ENCODE data around the gene IFNGR1.

The IFNGR1 gene

GRCh38 chr6:137175157-137175867 lies 43.9 kb downstream of the IFNGR1 start:
- Histone ChIP-seq H4K20me1 (ENCODE audit: insufficient read depth) (no peaks in the 10 kb centered on the region), H3K4me2 (no peak overlapping the region), H3K9ac (no peak overlapping the region), H3K27me3 (ENCODE audit: insufficient read depth, low read depth) (no peaks in the 10 kb centered on the region), H3K27ac (no peak overlapping the region), H3K79me2 (ENCODE audit: insufficient read depth, low read depth) (no peaks in the 10 kb centered on the region), H2AFZ (ENCODE audit: low read depth) (no peak overlapping the region), H3K4me1 (ENCODE audit: low read depth, poor library complexity, severe bottlenecking) (no peaks in the 10 kb centered on the region), H3K4me3 (IDR thresholded peaks at IDR 0.05; ENCODE audit: insufficient read depth, low read depth, low read length) (no peak overlapping the region), H3K36me3 (ENCODE audit: insufficient read depth) (no peaks in the 10 kb centered on the region)
- TF ChIP-seq, protein P1, sequence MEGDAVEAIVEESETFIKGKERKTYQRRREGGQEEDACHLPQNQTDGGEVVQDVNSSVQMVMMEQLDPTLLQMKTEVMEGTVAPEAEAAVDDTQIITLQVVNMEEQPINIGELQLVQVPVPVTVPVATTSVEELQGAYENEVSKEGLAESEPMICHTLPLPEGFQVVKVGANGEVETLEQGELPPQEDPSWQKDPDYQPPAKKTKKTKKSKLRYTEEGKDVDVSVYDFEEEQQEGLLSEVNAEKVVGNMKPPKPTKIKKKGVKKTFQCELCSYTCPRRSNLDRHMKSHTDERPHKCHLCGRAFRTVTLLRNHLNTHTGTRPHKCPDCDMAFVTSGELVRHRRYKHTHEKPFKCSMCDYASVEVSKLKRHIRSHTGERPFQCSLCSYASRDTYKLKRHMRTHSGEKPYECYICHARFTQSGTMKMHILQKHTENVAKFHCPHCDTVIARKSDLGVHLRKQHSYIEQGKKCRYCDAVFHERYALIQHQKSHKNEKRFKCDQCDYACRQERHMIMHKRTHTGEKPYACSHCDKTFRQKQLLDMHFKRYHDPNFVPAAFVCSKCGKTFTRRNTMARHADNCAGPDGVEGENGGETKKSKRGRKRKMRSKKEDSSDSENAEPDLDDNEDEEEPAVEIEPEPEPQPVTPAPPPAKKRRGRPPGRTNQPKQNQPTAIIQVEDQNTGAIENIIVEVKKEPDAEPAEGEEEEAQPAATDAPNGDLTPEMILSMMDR (conservative IDR thresholded peaks at IDR 0.05; ENCODE audit: low read depth, low read length): no peak

GRCh38 chr6:137173501-137173900 lies 45.7 kb downstream of the IFNGR1 start, which contains the start of gene IL22RA2:
Gene IL22RA2 (minus strand): TSS chr6:137173644. CDS start chr6:137161749, 11,895 bp downstream.
- TF ChIP-seq, protein P1 (conservative IDR thresholded peaks at IDR 0.05; ENCODE audit: low read depth, low read length): no peak
- no peaks in the 10 kb centered on the region for H3K27me3 ChIP-seq (ENCODE audit: insufficient read depth, low read depth)
- no peak within 1 kb of the TSS for H2AFZ ChIP-seq (ENCODE audit: low read depth)
- no peaks in the 10 kb centered on the region for H3K36me3 ChIP-seq (ENCODE audit: insufficient read depth)
- H3K9ac ChIP-seq: no peak within 1 kb of the TSS
- no peak within 1 kb of the TSS for H3K27ac ChIP-seq
- H3K4me3 ChIP-seq (IDR thresholded peaks at IDR 0.05; ENCODE audit: insufficient read depth, low read depth, low read length): no peak within 1 kb of the TSS
- H3K4me2 ChIP-seq: no peak within 1 kb of the TSS
- no peaks in the 10 kb centered on the region for H4K20me1 ChIP-seq (ENCODE audit: insufficient read depth)
- H3K79me2 ChIP-seq (ENCODE audit: insufficient read depth, low read depth): no peaks in the 10 kb centered on the region
- H3K4me1 ChIP-seq (ENCODE audit: low read depth, poor library complexity, severe bottlenecking): no peaks in the 10 kb centered on the region

DNA sequence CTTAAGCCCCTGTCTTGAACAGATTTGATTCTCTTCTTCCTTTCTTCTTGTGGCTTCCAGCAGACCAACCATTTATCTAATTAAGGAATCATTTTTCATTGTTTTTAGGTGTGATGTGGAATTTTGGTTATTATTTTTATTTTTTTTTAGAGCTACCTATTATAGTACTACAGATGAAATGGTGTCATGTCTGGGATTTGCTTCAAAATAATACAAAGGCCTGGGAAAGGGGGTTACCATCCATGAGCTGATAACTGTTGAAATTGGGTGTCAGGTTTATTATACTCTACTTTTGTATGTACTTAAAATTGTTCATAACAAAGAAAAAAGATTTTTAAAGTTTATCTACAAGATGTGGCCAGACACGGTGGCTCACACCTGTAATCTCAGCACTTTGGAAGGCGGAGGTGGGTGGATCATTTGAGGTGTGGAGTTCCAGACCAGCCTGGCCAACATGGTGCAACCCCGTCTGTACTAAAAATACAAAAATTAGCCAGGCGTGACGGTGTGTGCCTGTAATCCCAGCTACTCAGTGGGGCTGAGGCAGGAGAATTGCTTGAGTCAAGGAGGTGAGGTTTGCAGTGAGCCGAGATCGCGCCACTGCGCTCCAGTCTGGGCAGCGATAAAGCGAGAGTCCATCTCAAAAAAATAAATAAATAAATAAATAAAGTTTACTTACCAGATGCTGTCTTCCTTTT lies 46.3 kb downstream of the IFNGR1 start:
- Histone ChIP-seq H3K27ac (no peak overlapping the region), H4K20me1 (ENCODE audit: insufficient read depth) (no peaks in the 10 kb centered on the region), H3K9ac (no peak overlapping the region), H3K36me3 (ENCODE audit: insufficient read depth) (no peaks in the 10 kb centered on the region), H3K27me3 (ENCODE audit: insufficient read depth, low read depth) (no peaks in the 10 kb centered on the region), H3K4me1 (ENCODE audit: low read depth, poor library complexity, severe bottlenecking) (no peaks in the 10 kb centered on the region), H3K79me2 (ENCODE audit: insufficient read depth, low read depth) (no peaks in the 10 kb centered on the region), H2AFZ (ENCODE audit: low read depth) (no peak overlapping the region), H3K4me3 (IDR thresholded peaks at IDR 0.05; ENCODE audit: insufficient read depth, low read depth, low read length) (no peak overlapping the region), H3K4me2 (no peak overlapping the region)
- TF ChIP-seq, protein P1 (conservative IDR thresholded peaks at IDR 0.05; ENCODE audit: low read depth, low read length): no peak

DNA sequence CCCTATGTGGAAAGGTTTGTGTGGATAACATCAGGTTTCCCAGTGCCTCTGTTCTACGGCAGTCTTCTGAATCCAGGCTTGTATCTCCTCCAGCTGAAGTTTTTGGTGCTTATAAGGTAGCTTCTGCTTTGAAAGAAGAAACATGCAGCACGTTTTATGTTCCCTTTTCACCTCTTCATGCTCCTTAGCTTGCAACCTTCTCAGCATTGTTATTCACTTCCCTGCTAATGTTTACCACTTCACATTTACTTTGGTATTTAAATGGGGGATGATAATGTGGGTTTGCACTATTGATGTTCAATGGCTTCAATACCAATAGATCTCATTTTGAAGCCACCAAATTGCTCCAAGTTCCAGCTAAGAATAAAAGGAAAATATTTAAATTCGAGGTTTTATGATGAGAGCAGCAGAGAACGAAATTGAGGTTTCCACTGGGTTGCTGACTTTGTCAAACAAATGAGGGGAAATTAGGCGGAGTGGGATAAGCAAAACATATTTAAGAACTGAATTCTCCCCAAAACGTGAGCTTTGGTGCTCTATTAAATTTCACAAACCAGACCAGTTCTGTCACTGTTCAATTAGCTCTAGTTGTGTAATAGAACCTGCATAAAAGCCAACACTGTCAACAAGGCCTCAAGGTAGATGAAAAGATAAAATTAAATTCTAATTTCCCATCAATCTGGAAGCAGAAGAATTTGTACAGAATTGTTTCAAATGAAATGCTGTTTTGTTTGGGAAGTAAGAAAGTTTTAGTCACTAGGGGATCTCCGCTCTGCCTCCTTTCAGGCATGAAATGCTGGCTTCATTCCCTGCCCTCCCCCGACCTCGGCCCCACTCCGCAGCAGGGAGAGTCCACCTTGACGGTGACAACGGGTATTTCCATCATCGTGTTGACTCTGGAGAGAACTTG lies 47.1 kb downstream of the IFNGR1 start:
- Histone ChIP-seq H3K27ac (no peak overlapping the region), H3K4me1 (ENCODE audit: low read depth, poor library complexity, severe bottlenecking) (peaks cover 5% of the 10 kb centered on the region), H4K20me1 (ENCODE audit: insufficient read depth) (no peaks in the 10 kb centered on the region), H3K4me3 (IDR thresholded peaks at IDR 0.05; ENCODE audit: insufficient read depth, low read depth, low read length) (no peak overlapping the region), H3K36me3 (ENCODE audit: insufficient read depth) (no peaks in the 10 kb centered on the region), H2AFZ (ENCODE audit: low read depth) (no peak overlapping the region), H3K4me2 (no peak overlapping the region), H3K27me3 (ENCODE audit: insufficient read depth, low read depth) (no peaks in the 10 kb centered on the region), H3K9ac (no peak overlapping the region), H3K79me2 (ENCODE audit: insufficient read depth, low read depth) (no peaks in the 10 kb centered on the region)
- TF ChIP-seq, protein P1 (conservative IDR thresholded peaks at IDR 0.05; ENCODE audit: low read depth, low read length): no peak

All from KMS-11 (cell line).